K562 (cell line): ENCODE results near the gene PSPH. TPM values are rescaled to one million over a fixed set of nuclear protein-coding genes. Genes with fewer than 3 reads are reported as not detected.
A peak's percentile ranks its signal among the peaks of the same experiment; 100 is the strongest.

Experiments used
- C11orf30 ChIP-seq: fragments of 450-650 bp; IDR thresholded peaks from 2 replicates; pipeline ENCODE4 v1.6.1; 2016; ENCODE audit warnings: low read depth, mild to moderate bottlenecking
- CBX5 ChIP-seq: IDR thresholded peaks from 2 replicates; pipeline ENCODE4 v1.6.1; 2014; ENCODE audit warnings: low read depth, borderline replicate concordance
- E2F5 ChIP-seq: sonication (generic); formaldehyde crosslinking; IDR thresholded peaks from 2 replicates; pipeline ENCODE4 v1.8.0; 2022; ENCODE audit warnings: mild to moderate bottlenecking, missing genetic modification reagents
- FOXK1 ChIP-seq: sonication (generic); formaldehyde crosslinking; IDR thresholded peaks from 2 replicates; pipeline ENCODE4 v1.8.0; 2022; ENCODE audit warnings: missing genetic modification reagents, mild to moderate bottlenecking, borderline replicate concordance
- FOXO4 ChIP-seq: fragments of 450-650 bp; formaldehyde crosslinking; IDR thresholded peaks from 2 replicates; pipeline ENCODE4 v1.4.0; 2020; ENCODE audit warnings: mild to moderate bottlenecking, moderate library complexity
- HMG20B ChIP-seq: fragments of 250-450 bp; sonication (Bioruptor Pico); IDR thresholded peaks from 2 replicates; pipeline ENCODE4 v1.5.0; 2021; ENCODE audit warnings: mild to moderate bottlenecking
- IRF9 ChIP-seq: fragments of 450-650 bp; IDR thresholded peaks from 2 replicates; pipeline ENCODE4 v1.6.1; 2016; ENCODE audit warnings: missing biosample characterization, missing genetic modification characterization
- KLF1 ChIP-seq: fragments of 450-650 bp; IDR thresholded peaks from 2 replicates; pipeline ENCODE4 v1.6.1; 2016; ENCODE audit warnings: missing genetic modification characterization, missing compliant biosample characterization
- PCBP1 ChIP-seq: fragments of 200-400 bp; formaldehyde crosslinking; IDR thresholded peaks from 2 replicates; pipeline ENCODE4 v1.6.1; 2018; ENCODE audit warnings: mild to moderate bottlenecking, low read depth, low read length; ENCODE audit not compliant: poor library complexity, severe bottlenecking
- PHTF2 ChIP-seq: fragments of 250-450 bp; sonication (Bioruptor Pico); IDR thresholded peaks from 2 replicates; pipeline ENCODE4 v1.5.0; 2021; ENCODE audit warnings: mild to moderate bottlenecking
- PML ChIP-seq: IDR thresholded peaks from 2 replicates; pipeline ENCODE4 v1.6.1; 2012; ENCODE audit warnings: low read length, inconsistent platforms
- TAF1 ChIP-seq: IDR thresholded peaks from 2 replicates; pipeline ENCODE4 v1.6.1; 2011; ENCODE audit warnings: mild to moderate bottlenecking, low read length, moderate library complexity; ENCODE audit not compliant: insufficient read depth, control insufficient read depth, severe bottlenecking; ENCODE audit errors: extremely low read depth
- TBL1XR1 ChIP-seq, 2 experiments: IDR thresholded peaks; 2 replicates each; pipeline ENCODE4 v1.6.1; 2012; ENCODE audit warnings: improper control_type of control experiment in 2 of 2, low read length in 2 of 2, mild to moderate bottlenecking in 1 of 2
- TGIF2 ChIP-seq: sonication (generic); formaldehyde crosslinking; IDR thresholded peaks from 2 replicates; pipeline ENCODE4 v1.8.1; 2022; ENCODE audit warnings: mild to moderate bottlenecking, missing genetic modification reagents, moderate library complexity
- ZBTB12 ChIP-seq: fragments of 250-450 bp; sonication (Bioruptor Pico); IDR thresholded peaks from 2 replicates; pipeline ENCODE4 v1.4.0; 2020
- ZBTB43 ChIP-seq: sonication (generic); formaldehyde crosslinking; IDR thresholded peaks from 2 replicates; pipeline ENCODE4 v1.8.0; 2023; ENCODE audit warnings: mild to moderate bottlenecking, missing genetic modification reagents
- ZBTB8A ChIP-seq: fragments of 450-650 bp; IDR thresholded peaks from 2 replicates; pipeline ENCODE4 v1.6.1; 2018; ENCODE audit warnings: mild to moderate bottlenecking, moderate library complexity; ENCODE audit not compliant: partially characterized antibody
- ZFP36 ChIP-seq: fragments of 150-350 bp; IDR thresholded peaks from 2 replicates; pipeline ENCODE4 v1.6.1; 2018; ENCODE audit warnings: low read length, low read depth; ENCODE audit not compliant: partially characterized antibody
- ZNF212 ChIP-seq: fragments of 450-650 bp; formaldehyde crosslinking; IDR thresholded peaks from 2 replicates; pipeline ENCODE4 v1.4.0; 2020; ENCODE audit warnings: mild to moderate bottlenecking
- ZNF696 ChIP-seq: fragments of 250-450 bp; sonication (Bioruptor Pico); conservative IDR thresholded peaks from 2 replicates; pipeline ENCODE4 v1.4.0; 2020; ENCODE audit warnings: mild to moderate bottlenecking, moderate library complexity
- polyA plus RNA-seq, 8 experiments: library from polyadenylated mRNA; depleted of rRNA in 4 of 8; stranded (reverse) in 5 of 8; unstranded in 3 of 8; fragments of >200 nt; fragmentation: Nextera tagmentation in 2 of 8; fragmentation: Illumina TruSeq in 1 of 8; extraction: Ambion mirVana in 2 of 8; extraction: Trizol in 1 of 8; gene quantifications; 2 replicates each; pipeline versions ENCODE4 v1.2.1 to v1.2.3, GENCODE V29; 2011 to 2014; ENCODE audit warnings: inconsistent platforms in 1 of 8, missing spikeins in 1 of 8
- total RNA-seq, 7 experiments: library from RNA; depleted of rRNA in 6 of 7; stranded (reverse); fragments of >200 nt in 6 of 7; fragmentation: Illumina TruSeq in 2 of 7; extraction: Trizol in 2 of 7; gene quantifications; 2 replicates each; pipeline versions ENCODE4 v1.2.1 to v1.2.3, GENCODE V29; 2011 to 2021; ENCODE audit warnings: low replicate concordance in 1 of 7

PSPH gene
- total and polyA plus RNA-seq, 9 of the 15 experiments (the other 6 are each of a cell fraction or from before 2014, with no cell fraction given): 6.3 to 46.8 (median 20.2) TPM

- TF ChIP-seq E2F5 (CRISPR knock-in tag) (no peak), HMG20B (no peak), PCBP1 (no peak), ZNF696 (no peak), ZNF212 (no peak), PML (no peak), IRF9 (tag) (no peak), TBL1XR1 (IDR thresholded peaks at IDR 0.05; ENCODE audit: low read length in 2 of 2) (no peak), PHTF2 (CRISPR knock-in tag) (no peak), C11orf30 (no peak; the same call in 1 of the 2 replicates), KLF1 (tag) (peak; percentile 76), FOXO4 (CRISPR knock-in tag) (no peak), ZFP36 (no peak), TGIF2 (CRISPR knock-in tag) (no peak), ZBTB12 (CRISPR knock-in tag) (no peak), FOXK1 (CRISPR knock-in tag) (no peak), ZBTB43 (CRISPR knock-in tag) (no peak), CBX5 (no peak), ZBTB8A (no peak), TAF1 (peak; percentile 75)
Measured at GRCh38 chr7:56051339-56052191, at the start of gene PSPH, which contains the start of gene CCT6A (continued).
